Glomerular visceral epithelial cell (primary cell): Measurements from ENCODE around the gene IDNK.
"Not testable (repeated sequence)": the region's sequence is repeated elsewhere in the genome, so short reads cannot be mapped to it uniquely, and the experiment has no call there.

Experiments
- DNase-seq: peaks from one replicate; pipeline ENCODE4 v3.0.0-alpha.2; 2016; ENCODE audit errors: extremely low spot score

IDNK gene

GRCh38 chr9:83622939-83623678 lies at the start of gene IDNK:
Gene IDNK, plus strand, starts transcription at chr9:83623143. Its CDS starts 29 bp downstream, at chr9:83623172.
- DNase-seq = peak; percentile 67

GRCh38 chr9:83574482-83574881 lies 48.5 kb upstream of the IDNK start:
- no peak for DNase-seq

DNA sequence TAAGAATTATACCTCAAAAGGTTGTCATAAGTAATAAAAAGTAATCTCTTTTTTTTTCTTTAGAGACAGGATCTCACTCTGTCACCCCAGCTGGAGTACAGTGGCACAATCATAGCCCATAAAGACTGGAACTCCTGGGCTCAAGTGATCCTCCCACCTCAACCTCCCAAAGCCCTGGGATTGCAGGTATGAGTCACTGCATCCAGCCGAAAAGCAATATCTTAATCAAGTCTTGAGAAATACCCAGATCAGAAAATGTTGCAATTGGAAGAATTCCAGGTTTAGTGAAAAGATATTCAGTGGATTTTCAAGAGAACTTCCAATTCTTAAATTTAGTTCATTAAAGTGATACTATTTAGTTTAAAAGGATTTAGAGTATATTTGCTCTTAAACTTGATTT lies 40.9 kb upstream of the IDNK start:
- peak; percentile 8 for DNase-seq

DNA sequence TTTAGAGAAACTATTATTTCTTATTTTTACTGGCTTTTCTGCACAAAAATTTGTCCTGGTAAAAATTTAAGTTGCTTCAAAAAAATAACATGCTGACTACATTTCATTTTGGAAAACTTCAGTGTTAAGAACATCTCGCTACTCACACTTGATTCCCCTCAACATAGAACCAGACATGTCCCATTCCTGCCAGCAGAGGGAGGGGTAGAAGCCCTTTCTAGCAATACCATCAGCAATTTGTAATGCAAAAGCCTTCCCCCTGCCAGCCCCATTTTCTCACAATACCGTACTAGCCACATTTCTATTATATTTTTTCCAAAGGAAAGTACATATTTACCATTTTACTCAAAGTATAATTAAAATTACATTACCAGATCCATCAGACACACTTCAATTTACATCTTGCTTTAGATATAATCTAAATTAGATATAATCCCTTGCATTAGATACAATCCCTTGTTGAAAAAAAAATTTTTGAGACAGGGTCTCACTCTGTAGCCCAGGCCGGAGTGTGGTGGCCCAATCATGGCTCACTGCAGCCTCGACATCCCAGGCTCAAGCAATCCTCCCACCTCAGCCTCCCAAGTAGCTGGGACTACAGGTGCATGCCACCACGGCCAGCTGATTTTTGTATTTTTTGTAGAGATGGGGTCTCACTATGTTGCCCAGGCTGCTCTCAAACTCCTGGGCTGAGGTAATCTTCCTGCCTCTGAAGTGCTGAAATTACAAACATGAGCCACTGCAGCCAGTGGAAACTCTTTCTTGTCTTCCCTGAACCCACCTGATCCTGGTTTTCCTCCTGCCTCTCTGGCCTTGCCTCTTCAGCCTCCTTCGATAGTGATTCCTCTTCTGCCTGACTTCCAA lies 39.6 kb upstream of the IDNK start:
- DNase-seq = peak; percentile 46

DNA sequence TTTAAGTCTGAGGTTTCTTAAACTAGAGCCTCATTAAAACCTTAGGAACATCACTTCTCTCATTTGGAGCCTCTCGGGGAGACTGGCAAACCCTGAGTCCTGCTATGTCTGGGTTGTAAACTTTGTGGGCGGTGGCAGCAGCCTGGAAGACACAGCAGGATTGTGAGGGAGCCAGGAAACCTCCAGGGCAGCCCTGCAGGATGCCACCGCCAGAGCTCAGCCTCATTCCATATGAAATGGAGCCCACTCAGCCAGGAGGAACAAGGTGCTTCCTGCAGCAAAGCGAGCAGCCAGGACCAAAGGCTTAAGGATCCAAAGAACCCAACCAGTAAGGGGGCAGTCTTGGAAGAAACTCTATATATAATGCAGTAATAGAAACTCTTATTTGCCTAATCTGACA lies 37.9 kb upstream of the IDNK start:
- DNase-seq = no peak

DNA sequence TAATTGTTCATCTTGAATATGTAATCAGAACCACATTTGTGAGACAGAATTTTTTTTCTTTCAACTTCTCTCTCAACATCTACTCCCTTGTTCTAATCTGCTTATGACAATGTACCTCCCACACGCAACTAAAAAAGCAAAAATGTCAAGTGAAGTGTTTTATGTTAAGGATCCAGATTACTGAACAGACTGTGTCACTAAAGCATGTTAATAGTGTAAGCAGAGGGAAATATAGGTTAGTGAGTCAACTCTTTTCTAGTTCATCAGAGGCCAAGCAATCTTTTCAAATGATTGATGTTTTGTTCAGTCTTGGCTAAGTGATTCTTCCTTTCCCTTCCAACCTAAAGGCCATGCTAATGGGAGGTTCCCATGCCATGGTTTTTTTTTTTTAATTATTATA lies 34.7 kb upstream of the IDNK start:
- no peak for DNase-seq

- peak; percentile 32 for DNase-seq
Observed at GRCh38 chr9:83596899-83597504, 25.9 kb upstream of the IDNK start.

- no peak for DNase-seq
Observed at GRCh38 chr9:83598487-83598886, 24.5 kb upstream of the IDNK start.

- DNase-seq = no peak
Observed at GRCh38 chr9:83599071-83599470, 23.9 kb upstream of the IDNK start.

- no peak for DNase-seq
Observed at GRCh38 chr9:83601463-83601862, 21.5 kb upstream of the IDNK start.

- not testable (repeated sequence) for DNase-seq
Observed at GRCh38 chr9:83607620-83608019, 15.3 kb upstream of the IDNK start.

GRCh38 chr9:83613298-83613697 lies 9.6 kb upstream of the IDNK start:
- not testable (repeated sequence) for DNase-seq

GRCh38 chr9:83617299-83617698 lies 5.6 kb upstream of the IDNK start:
- no peak for DNase-seq

GRCh38 chr9:83620841-83621636 lies 1.9 kb upstream of the IDNK start:
- peak; percentile 63 for DNase-seq

- no peak for DNase-seq
Observed at GRCh38 chr9:83622433-83622938, 457 bp upstream of the IDNK start.

DNA sequence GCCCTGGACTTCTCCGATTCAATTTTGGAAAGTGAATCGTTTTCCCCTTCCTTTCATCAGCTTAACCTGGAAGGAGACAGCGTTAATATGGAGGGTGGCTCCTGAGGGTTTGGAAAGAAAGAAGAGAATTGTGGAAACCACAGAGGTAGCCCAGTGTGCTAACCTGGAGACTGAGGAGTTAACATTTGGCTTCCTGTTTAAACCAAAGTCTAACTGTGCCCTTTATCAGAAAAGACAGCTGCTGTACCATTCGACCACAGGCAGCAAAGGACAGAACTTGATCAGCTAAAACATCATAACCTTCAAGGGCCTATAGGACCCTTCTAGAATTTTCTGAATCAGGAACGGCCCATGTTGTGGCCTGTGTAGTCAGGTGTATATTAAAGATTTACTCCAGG lies 735 bp downstream of the IDNK start:
- no peak for DNase-seq

DNA sequence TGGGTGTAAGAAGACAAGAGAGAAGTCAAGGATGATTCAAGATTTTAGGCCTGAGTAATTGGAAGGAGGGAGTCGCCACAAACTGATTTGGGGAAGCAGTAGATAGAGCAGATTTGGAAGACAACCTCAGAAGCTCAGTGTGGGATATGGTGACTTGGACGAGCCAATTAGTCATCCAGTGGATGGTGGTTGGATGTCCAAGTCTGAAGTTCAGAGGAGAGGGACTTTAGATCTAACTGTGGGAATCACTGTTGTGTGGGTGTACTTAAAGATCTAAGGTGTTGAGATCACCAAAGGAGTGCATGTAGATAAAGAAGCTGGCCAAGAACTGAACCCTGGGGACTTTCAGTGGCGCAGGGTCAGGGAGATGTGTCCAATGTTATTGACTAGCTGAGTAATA lies 2.2 kb downstream of the IDNK start:
- no peak for DNase-seq

DNA sequence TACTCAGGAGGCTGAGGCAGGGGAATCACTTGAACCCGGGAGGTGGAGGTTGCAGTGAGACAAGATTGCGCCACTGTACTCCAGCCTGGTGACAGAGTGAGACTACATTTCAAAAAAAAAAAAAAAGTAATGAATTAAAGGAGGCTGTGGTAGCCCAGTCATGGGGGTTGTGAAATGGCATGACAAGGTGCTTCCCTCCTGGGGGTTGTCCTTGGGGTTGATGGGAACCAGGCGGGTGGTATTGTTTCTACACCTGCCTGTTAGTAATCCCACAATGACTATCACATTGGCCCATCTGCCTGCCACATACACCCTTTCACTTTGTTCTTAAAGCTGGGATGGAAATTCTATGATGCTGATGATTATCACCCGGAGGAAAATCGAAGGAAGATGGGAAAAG lies 5.6 kb downstream of the IDNK start:
- no peak for DNase-seq

GRCh38 chr9:83629433-83630104 lies 6.6 kb downstream of the IDNK start:
- DNase-seq = no peak

DNA sequence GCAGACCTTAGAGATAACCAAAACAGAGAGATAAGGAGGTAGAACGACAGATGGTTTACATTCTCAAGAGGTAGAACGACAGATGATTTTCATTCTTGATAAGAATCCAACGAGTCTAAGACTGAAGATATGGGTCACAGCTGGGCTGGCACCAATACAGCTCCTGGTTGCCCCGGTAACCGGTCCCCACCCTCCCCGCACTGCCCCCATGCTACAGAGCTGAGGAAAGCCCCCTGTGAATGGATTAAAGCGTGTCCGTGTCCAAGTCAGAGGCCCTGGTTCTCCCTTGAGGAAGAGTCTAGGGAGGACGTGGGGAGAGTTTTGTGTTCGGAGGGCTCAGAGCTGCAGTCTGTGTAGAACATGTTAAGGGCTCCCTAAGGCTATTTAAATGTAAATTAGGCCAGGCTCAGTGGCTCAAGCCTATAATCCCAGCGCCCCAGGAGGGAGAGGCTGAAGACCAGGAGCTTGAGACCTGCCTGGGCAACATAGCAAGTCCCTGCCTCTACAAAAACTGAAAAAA lies 8.1 kb downstream of the IDNK start:
- no peak for DNase-seq

DNA sequence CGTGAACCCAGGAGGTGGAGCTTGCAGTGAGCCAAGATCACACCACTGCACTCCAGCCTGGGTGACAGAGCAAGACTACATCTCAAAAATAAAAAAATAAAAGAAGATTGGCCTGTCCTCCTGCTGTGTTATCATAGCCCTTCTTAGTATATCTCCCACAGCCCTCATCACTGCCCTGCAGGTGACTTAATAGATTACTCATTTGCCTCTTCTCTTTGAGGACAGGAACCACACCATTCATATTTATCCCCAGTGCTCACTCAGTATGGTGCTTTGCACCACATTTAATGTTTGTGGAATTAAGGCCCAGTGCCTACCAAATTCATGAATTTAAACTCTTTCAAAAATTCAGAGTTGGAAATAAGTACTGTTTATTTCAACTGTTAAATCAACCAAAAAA lies 10.3 kb downstream of the IDNK start:
- peak; percentile 36 for DNase-seq
